HG03354 (cell line): ENCODE measurements around the gene DNAJB4.

Experiments used
- ATAC-seq: cut with Tn5 transposase; IDR thresholded peaks from one replicate; pipeline ENCODE4 v1.9.1; 2021; ENCODE audit warnings: mild to moderate bottlenecking; ENCODE audit not compliant: unreplicated experiment, poor library complexity, severe bottlenecking

Gene DNAJB4

DNA sequence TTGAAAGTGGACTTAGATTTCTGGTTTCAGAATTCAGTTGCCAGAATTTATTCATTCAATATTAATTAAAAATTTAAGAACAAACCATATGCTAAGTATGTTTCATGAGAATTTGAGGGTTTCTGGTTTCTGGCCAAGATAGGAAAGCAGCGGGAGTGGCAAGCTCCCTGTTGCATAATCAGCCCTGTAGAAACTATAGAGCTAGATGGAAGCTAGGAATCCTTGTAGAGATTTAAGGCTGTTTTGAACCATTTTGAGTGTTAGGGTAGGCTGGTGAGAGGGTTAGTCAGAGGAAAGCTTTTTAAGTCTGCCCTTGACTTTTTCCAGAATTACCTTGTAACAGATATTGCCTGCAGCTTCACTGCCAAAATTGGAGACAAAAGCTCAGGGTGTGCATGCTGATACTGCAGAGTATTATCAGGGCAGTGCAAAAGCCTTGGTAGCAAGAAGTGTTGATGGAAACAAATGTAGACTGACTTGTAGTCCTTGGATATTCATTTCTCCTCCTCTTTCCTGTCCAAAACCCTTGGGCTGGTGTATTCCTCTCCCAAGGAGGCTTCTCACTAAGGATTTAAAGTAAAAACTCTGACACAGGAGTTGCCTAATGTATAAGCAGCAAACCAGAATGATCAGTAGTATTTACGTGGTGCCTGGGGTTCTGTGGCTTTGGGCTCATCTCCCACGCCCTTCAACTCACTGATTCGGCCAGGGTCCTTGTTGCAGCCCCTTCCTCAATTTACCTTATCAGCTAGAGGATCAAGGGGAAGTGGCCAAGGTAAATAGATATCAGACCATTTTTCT is 28.5 kb downstream of the DNAJB4 start:
- no peak for ATAC-seq

DNA sequence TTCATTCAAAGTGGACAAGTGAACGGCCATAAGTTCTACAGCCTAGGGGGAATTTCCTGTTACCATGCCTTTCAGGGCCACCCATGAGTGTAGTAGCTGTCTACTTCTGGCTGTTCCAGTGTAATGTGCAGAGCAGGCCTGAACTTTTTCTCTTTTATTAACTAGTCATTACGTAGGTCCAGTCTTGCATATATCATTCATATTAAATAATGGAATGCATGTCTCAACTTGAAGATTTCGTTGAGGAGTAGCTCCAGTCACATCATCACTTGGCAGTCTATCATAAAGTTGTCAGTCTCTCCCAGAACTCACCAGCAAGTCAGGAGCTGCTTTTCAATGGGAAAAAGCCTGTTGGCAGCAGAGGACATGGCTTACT is 29.0 kb downstream of the DNAJB4 start:
- no peak for ATAC-seq

DNA sequence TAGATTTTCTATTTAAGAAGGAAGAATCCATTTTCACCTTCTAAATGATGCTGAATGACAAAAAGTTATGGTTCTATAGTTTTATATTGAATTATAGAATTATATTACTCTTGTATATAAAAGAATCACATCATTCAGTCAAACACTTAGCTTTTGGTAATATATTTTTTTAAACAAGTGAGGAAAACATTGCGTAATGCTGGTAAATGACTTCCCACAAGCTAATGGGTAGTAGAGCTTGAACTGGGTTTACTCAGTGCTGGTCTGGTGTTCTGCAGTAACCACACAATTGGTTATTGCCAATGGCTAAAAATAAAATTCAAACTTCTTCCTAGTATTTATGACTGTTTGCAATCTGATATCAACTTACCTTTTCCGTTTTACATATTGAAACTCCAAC is 30.4 kb downstream of the DNAJB4 start:
- ATAC-seq = no peak

DNA sequence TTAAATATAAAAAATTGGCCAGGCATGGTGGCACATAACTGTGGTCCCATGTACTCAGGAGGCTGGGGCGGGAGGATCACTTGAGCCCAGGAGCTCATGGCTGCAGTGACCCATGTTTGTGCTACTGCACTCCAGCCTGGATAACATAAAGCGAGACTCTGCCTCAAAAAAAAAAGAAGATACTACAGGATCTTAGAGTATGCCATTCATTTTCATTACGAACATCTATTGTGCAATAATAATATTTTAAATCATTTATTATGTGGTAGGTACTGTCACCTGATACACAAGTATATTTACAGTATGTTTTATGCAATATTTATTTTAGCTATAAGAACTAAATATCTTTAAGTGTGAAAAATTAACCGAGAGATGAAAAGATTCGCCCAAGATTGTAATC is 31.7 kb downstream of the DNAJB4 start:
- ATAC-seq = no peak

DNA sequence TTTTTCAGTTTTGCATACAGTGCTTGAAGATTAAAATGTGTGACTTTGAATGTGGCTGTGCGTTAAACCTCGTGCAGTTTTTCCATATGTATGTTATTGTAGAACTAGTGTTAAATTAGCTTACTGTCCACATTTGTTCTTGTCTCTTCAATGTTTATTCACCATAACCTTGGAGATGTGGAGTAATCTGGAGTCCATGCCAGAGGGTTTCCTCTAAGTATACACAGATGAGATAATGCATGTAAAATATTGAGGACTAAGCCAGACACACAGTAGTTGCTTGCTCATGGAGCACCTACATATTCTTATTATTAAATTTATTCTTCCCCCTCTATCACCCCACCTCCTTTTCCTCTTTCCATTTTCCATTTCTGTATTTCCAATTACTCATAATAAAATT is 33.3 kb downstream of the DNAJB4 start:
- ATAC-seq = no peak

DNA sequence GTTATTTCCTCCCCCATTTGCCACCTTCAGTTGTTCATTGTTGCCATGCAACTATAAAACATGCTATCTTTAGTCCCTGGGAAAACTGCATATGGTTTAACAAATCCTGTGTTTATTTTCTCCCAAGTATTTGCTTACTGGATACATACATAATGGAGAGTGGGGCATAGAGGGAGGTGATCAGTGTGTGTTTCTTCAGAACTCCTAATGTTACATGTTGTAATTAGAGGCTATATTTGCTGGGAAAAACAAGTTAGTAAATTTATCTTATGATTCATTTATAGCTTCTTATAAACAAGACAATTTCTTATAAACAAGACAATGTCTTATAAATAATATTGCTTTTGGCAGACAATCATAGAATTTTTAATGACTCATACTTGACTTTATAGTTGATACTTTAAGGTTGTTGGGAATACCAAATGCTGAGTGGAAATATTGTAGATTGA is 33.8 kb downstream of the DNAJB4 start:
- ATAC-seq = no peak

DNA sequence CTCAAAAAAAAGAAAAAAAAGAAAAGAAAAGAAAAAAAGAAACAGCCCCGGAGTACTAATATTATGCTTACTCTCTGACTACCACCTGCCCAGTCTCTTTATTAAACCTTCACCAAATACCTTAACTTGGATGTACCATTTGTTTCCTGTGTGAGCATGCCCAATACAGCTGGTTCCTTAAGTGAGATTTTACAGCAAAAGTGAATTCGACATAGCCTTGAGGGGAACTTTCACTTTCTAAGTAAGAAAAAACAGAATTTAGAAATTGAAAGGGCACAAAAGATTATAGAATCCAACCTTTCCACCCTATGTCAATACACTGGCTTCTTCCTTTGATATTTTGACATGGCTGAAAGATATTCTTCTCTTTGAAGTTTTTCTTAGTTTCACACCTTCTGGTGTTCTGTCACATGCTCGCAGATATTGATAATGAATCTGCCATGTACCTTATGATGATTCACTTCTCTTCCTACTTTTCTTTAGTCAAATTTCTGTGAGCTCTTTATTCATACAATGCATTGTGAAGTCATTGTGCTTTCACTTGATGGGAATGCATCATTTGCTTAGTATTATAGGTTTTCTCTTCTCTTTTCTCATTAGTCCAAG is 35.8 kb downstream of the DNAJB4 start:
- ATAC-seq = no peak

DNA sequence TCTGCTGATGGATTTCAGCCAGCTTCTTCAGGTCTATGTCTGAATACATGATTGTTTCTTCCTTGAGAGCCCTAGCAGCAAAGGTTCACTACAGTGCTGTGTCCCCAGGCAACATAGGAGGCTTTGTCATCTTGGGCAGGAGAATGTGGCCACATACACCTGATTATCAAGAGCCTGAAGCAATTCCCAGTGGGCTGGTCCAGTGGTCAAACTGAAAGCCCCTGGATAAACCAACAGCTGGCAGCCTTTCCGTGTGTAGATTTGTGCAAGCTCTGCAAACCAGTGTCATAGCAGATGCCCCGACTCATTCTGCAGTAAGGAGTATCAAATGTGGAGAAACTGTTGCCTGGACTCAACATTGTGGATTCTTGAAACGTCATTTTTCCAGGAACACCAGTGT is 38.7 kb downstream of the DNAJB4 start:
- no peak for ATAC-seq

DNA sequence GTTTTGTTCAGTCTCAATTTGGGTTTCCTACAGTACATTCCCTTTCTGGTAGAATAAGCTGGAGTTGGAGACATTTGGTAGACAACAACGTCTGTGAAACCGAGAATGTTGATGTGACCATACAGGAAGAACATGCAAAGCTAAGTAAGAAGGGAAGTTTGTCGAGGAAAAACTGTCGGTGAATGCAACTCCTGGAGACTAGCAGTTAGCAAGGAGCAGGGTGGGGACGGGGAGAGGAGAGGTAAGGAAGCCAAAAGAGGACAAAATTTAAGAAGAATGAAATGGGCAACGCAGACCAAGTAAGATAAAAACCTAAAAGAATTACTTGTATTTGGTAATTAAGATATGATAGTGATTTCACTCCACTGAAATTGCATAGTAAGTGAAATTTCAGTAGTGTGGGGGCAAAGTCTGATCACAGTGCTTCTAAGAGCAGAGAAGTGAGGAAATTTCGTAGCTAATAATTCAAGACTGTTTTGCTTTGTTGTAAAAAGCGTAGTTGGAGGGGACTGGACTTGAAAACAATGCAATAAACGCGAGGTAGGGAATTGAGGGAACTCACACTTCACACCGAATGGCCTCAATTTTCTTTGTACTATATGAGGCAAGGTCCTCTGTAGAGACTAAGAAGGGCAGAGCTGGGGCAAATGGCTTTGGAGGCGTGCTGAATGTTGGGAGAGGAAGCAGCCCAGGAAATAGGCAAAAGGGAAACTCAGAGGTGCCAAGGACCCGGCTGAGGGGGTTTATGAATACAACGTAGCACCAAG is 40.2 kb downstream of the DNAJB4 start:
- ATAC-seq = no peak

DNA sequence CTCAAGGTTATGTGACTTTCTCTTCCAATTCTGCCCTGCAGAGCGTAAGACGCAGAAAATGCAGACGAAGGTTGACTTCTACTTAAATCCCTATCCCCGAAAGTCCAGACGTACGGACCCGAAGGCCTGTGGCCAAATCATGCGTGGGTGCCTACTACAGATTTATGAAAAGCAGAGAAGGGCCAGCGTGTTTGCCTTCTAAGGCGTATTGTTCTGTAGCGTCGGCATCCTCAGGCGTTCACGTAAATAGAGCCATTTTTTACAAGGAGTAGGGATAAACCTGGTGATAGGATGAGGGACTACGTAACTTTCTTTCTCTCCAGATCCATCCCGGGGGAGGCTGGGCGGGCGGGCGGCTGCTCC is 40.8 kb downstream of the DNAJB4 start:
- ATAC-seq = peak; percentile 22

DNA sequence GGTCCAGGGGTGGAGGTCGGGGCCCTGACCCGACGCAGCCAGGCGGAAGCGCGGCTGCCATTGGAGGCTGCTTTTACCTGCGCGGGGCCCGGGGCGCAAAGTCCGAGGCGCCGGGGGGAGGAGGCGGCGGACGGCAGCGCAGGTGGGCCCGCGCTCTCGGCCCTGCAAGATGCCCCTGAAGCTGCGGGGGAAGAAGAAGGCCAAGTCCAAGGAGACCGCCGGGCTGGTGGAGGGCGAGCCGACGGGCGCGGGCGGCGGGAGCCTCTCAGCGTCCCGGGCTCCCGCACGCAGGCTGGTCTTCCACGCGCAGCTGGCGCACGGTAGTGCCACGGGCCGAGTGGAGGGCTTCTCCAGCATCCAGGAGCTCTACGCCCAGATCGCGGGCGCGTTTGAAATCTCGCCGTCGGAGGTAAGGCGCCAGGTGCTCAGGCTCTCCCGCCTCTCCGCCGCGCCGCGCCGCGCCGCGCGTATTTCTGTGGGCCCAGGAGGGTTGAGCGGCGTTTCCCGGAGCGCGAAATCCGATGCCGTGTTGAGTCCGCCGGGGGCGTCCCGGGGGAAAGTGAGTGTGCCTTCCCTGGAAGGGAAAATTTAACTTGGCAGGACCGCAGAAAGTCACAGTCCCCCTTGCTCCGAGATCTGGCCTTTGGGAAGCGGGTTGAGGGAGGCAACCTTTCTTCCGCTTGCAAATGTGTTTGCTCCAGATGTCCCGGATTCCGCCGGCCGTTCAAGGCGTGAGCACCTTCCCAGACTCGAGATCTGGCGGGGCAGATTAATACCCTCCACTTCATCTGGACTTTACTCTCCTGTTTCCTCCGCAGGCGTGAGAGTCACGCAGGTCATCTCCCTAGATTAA is 41.4 kb downstream of the DNAJB4 start, which contains the start of gene GIPC2:
TSS of gene GIPC2 (plus strand) at position 41 of the 853 bp plus-strand sequence. CDS start at position 170, 129 bp downstream.
- peak; percentile 60 for ATAC-seq

DNA sequence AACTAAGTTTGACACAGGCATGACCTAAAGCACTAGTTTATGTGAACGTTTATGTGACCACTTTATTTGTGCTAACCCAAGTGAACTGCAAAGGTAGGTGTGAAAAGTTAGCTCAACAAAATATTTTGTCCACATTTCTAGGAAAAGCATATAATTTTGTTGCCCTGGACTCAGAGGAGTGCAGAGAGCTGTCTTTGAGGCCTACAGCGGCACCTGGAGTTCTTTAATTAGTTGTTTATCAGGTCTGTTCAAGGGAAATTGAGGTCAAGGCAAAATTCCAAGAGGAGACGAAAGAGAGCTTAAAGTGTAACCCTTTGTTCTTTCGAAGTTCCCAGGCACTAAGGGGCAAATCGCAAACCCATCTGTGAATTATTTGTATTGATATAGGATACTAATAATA is 42.4 kb downstream of the DNAJB4 start:
- ATAC-seq = no peak

DNA sequence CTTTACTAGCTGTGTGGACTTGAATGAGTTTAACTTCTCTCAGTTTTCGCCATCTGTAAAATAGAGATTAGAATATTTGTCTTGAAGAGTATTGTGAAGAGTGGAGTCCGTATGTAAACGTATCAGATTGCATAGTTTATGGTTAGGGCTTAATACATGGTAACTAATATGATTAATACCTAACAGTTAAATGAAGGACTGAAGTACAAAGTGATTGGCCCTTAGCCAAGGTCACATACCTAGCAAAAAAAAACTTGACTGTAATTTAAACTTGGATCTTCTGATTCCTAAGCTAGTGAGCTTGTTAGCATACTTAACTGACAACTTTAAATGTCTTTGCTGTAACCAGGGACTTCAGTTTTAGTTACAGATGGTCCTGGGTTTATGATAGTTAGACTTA is 42.9 kb downstream of the DNAJB4 start:
- ATAC-seq = no peak

DNA sequence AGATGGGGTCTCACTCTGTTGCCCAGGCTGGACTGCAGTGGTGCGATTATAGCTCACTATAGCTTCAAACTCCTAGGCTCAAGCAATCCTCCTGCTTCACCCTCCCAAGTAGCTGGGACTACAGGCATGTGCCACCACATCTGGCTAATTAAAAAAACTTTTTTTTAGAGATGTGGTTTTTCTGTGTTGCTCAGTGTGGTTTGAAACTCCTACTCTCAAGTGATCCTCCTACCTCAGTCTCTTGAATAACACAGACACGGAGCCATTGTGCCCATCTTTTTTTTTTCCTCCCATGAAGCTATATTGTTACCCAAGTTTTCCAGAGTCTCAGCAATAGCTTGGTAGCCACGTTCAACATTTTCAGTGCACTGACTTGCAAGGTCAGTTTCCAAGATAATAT is 43.7 kb downstream of the DNAJB4 start:
- no peak for ATAC-seq

DNA sequence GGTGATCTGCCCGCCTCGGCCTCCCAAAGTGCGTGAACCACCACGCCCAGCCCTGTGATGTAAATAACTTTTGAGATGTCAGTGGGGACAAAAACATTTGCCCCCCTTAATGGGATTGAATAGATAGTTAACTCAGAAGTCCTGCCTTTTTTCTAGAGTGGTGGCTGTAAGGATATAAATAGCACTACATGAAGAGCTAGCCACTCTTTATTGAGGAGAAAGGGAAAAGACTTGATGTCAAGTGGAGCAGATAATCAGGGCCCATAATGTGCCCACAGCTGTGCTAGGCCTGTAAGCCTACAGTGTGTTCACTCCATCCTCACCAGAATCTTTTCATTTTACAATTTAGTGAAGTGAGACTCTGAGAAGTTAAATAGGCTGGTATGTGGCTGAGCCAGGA is 44.7 kb downstream of the DNAJB4 start:
- no peak for ATAC-seq

DNA sequence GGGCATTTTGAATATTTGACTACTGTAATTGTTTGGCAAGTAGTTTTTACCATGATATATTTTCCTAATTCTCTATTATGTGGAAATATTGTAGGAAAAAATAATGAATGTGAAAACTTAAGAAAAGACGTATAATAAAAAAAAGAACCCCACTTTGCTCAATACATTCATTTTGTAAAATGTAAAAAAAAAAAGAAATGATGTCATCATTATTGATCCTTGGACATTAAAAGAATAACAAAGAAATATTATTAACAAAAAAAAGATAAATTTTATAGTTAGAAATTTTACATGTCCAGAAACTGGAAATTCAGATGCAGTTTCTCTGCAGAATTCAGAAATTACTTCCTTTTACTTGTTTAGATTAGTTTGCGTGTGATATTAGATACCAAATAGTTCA is 46.3 kb downstream of the DNAJB4 start:
- no peak for ATAC-seq

DNA sequence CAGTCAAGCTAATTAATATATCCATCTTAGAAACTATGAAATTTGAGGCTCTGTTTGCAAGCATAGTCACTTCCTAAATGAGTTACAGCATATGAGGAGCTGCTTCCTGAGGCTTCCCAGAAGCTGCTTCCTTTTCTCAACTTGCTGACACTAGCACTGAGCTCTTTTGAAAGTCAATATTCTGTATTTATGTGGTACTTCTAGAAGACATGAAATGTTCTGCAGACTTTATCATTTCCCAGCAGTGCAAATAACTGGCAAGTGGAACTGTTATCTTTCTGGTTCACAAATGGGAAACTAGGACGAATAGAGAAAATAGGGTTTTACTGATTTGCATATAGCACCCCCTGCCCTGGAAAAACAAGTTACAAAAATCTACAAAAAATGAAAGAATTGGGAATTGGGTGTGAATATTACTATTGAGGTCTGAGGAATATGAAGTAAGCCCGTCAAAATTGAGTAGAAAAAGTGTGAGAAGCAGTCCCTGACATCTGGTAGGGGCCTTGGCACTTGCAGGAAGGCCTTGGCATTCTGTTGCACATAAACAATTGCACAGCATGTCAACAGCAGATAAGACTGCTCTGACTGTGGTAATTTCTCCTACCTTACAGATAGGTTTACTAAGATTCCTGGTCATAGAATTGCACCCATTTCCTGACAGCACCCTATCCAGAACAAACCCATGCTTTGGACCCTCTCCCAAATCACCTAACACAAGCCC is 48.1 kb downstream of the DNAJB4 start:
- no peak for ATAC-seq

DNA sequence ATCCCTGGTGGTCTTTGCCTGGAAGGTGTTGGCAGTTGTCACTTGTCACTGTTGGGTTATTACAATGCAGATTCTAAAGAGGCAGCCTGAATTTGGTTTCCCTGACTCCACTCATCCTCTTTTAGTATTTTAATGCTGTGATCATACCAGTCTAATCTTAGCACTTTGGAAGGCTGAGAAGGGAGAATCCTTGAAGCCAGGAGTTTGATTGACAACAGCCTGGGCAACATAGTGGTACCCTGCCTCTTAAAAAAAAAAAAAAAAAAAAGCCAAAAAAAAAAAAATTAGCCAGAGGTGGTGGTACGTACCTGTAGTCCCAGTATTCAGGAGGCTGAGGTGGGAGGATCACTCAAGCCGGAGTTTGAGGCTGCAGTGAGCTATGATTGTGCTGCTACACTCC is 48.8 kb downstream of the DNAJB4 start:
- no peak for ATAC-seq

DNA sequence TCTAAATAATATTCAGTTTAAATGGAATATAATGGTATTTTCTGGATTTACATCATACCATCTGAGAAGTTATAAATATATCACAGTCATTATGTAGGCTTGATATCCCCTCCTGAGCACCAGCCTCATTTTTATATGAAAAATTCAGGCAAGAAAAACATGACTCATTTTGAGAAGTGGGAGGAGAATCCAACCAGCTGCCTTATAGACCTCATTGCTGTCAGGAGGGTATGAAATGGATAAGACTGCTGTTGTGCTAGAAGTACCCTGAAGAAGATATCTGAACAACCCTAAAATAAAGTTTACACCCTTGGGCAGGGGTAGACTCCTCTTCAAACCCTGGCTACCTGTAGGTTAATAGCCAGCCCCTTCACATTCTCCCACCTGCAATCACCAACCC is 49.8 kb downstream of the DNAJB4 start:
- ATAC-seq = no peak
